Activated CD4-positive, alpha-beta T cell treated with anti-CD3 and anti-CD28 coated beads, Interleukin-2, amount 10 ng/mL, durations not matched to agents 7 days and 5 days (primary cell): Measurements from ENCODE around the gene HSPH1. TPM values are rescaled to one million over a fixed set of nuclear protein-coding genes. Genes with fewer than 3 reads are reported as not detected.
"Not testable (repeated sequence)": the region's sequence is repeated elsewhere in the genome, so short reads cannot be mapped to it uniquely, and the experiment has no call there.

ENCODE experiments used
- CTCF ChIA-PET: fragments of 350-600 bp; sonication (Branson Sonifier 250); formaldehyde crosslinking; loops from one replicate; lab custom pipeline; 2021; ENCODE audit warnings: antibody characterized with exemption; lab: Charles Lee
- POLR2A ChIA-PET: fragments of 350-600 bp; sonication (Branson Sonifier 250); formaldehyde crosslinking; loops from one replicate; lab custom pipeline; 2021; ENCODE audit warnings: antibody characterized with exemption; lab: Charles Lee
- DNase-seq: peaks from one replicate; pipeline ENCODE4 v3.0.0-alpha.2; 2020
- H3K27ac Mint-ChIP-seq: one replicate; pipeline ENCODE4 v1.8.0; 2021; ENCODE audit warnings: mild to moderate bottlenecking, moderate library complexity, mixed read lengths
- H3K27me3 Mint-ChIP-seq: one replicate; pipeline ENCODE4 v1.8.0; 2021; ENCODE audit warnings: mixed read lengths
- H3K36me3 Mint-ChIP-seq: one replicate; pipeline ENCODE4 v1.8.0; 2021; ENCODE audit warnings: low read depth, mixed read lengths
- H3K4me1 Mint-ChIP-seq: one replicate; pipeline ENCODE4 v1.8.0; 2021; ENCODE audit warnings: mixed read lengths
- H3K4me3 Mint-ChIP-seq: one replicate; pipeline ENCODE4 v1.8.0; 2021; ENCODE audit warnings: mild to moderate bottlenecking, moderate library complexity, mixed read lengths
- H3K9me3 Mint-ChIP-seq: one replicate; pipeline ENCODE4 v1.8.0; 2021; ENCODE audit warnings: mixed read lengths
- total RNA-seq, 2 experiments: library from RNA; stranded (reverse); gene quantifications; one replicate each; pipeline ENCODE4 v1.2.3, GENCODE V29; 2021

HSPH1 gene
- total RNA-seq, 2 experiments from 2014 or later: 122 to 127 TPM

DNA sequence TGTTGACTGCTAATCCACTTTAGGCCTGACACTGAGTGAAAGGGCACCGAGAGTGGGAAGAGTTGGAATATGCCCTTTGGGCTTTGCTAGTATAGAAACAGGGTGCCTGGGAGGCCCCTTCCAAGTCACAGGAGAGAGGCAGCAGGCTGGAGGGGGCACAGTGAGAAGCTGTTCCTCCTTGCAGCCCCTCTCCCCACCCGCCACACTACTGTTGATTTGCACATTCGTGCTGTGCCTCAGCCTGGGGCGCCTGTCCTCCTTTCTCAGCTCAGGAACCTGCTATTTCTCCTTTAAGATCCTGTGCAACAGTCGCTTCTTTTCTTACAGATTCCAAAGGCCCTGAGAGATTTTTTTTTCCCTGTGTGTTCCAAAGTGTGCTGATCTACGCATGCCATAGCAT lies 35.3 kb upstream of the HSPH1 start:
- no peak for DNase-seq
- Mint-ChIP-seq H3K27ac (no peak overlapping the region), H3K4me3 (no peak overlapping the region), H3K4me1 (peaks cover 17% of the 10 kb centered on the region), H3K36me3 (no peaks in the 10 kb centered on the region), H3K27me3 (peaks cover 7% of the 10 kb centered on the region), H3K9me3 (no peaks in the 10 kb centered on the region)
- ChIA-PET CTCF (interaction anchor here (0.5 kb wide), 1 partner anchor 1271 kb away, joined by 3 read pairs; no protein-coding TSS in a partner anchor), POLR2A (no interaction called here)

DNA sequence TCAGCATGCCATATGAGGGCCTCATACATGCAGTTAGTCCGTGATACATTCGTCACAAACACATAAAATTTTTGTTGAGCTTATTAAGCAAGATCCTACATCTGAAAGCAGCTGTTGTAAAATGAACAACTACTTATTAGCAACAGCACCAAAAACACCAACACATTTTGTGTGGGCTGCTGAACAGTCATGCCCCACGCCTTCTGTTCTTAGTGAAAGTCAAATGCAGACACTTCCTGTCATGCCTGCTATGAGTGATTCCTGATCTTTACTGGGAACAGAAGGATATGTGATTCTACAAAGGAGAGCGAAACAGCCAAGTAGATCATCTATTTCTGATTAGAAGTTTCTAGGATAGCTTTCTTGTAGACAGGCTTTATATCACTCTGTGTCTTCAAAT lies 33.9 kb upstream of the HSPH1 start:
- no peak overlapping the region for H3K27ac Mint-ChIP-seq
- H3K36me3 Mint-ChIP-seq: no peaks in the 10 kb centered on the region
- POLR2A ChIA-PET: no interaction called here
- H3K4me3 Mint-ChIP-seq: no peak overlapping the region
- H3K9me3 Mint-ChIP-seq: no peaks in the 10 kb centered on the region
- peaks cover 7% of the 10 kb centered on the region for H3K4me1 Mint-ChIP-seq
- CTCF ChIA-PET: interaction anchor here (1.0 kb wide), 1 partner anchor 16 kb away, joined by 4 read pairs; no protein-coding TSS in a partner anchor
- H3K27me3 Mint-ChIP-seq: peaks cover 11% of the 10 kb centered on the region
- DNase-seq: no peak

DNA sequence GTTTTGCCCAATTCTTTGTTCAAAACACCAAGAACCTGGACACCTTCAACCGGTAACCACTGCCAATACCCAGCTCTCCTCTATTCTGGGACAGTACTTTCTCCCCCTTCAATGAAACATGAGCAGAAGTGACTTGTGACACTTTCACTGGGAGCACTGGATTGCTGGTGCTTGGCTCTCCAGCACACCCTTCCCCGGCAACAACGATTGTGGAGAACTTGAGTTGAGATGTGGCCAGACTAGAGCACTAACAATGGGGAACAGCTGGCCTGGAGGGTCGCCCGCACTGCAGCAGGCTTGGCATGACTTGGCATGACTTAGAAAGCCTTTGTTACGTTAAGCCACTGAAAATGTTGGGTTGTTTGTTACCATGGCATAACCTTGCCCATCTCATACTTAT lies 30.6 kb upstream of the HSPH1 start:
- no peaks in the 10 kb centered on the region for H3K9me3 Mint-ChIP-seq
- no peaks in the 10 kb centered on the region for H3K36me3 Mint-ChIP-seq
- H3K4me1 Mint-ChIP-seq: no peaks in the 10 kb centered on the region
- H3K27me3 Mint-ChIP-seq: peaks cover 9% of the 10 kb centered on the region
- ChIA-PET POLR2A (no interaction called here), CTCF (no interaction called here)
- no peak overlapping the region for H3K4me3 Mint-ChIP-seq
- DNase-seq: no peak
- no peak overlapping the region for H3K27ac Mint-ChIP-seq

DNA sequence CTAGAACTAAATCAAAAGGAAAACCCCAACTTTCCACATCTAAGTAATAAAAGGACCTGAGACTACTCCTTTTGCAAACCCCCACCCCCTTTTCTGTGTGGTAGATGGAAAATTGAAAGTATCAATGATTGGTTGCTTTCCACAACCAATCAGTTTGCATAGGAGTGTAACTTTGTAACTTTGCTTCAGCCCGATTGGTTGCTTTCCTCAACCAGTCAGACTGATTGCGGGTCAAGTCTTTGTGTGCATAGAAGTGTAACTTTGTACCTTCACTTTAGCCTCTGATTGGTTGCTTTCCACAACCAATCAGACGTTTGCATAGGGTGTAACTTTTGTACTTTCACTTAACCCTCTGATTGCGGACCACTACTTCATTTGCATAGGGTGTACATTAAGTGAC lies 30.0 kb upstream of the HSPH1 start:
- peaks cover 9% of the 10 kb centered on the region for H3K27me3 Mint-ChIP-seq
- H3K36me3 Mint-ChIP-seq: no peaks in the 10 kb centered on the region
- no peaks in the 10 kb centered on the region for H3K9me3 Mint-ChIP-seq
- no peak overlapping the region for H3K27ac Mint-ChIP-seq
- H3K4me1 Mint-ChIP-seq: no peaks in the 10 kb centered on the region
- DNase-seq: no peak
- ChIA-PET CTCF (no interaction called here), POLR2A (no interaction called here)
- H3K4me3 Mint-ChIP-seq: no peak overlapping the region

DNA sequence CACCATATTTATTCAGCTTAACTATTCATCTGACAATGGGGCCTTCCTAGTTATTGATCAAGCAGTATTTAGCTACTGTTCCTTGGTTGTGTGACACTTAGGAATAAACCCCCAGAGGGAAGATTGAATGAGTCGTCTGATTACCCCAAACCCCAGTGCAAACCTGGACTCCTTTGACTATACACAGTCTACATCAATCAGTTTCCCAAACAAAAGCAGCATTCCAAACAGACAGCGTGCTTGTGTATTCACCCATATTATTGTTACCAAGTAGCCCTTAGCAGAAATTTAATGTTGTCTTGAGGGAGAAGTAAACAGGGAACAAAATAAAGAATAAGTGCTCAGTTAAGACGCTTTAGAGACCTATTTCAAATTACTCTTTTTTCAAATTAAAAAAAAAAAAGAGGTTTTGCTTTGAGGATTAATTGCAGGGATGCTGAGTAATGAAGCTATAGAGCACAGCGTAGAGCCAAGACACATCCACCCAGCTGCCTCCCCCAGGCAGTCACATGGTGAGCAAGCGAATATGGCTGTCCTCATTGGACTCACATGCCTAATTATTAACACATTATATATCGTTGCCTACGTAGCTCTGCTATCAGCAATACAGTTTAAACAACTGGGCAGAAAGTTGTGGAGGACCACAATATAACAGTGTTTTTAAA lies 23.4 kb upstream of the HSPH1 start:
- H3K4me3 Mint-ChIP-seq: no peak overlapping the region
- H3K36me3 Mint-ChIP-seq: no peaks in the 10 kb centered on the region
- no peak overlapping the region for H3K27ac Mint-ChIP-seq
- no peaks in the 10 kb centered on the region for H3K9me3 Mint-ChIP-seq
- ChIA-PET CTCF (interaction anchor here (0.6 kb wide), 1 partner anchor 780 kb away, joined by 3 read pairs; no protein-coding TSS in a partner anchor), POLR2A (no interaction called here)
- H3K4me1 Mint-ChIP-seq: no peaks in the 10 kb centered on the region
- no peak for DNase-seq
- peaks cover 4% of the 10 kb centered on the region for H3K27me3 Mint-ChIP-seq

DNA sequence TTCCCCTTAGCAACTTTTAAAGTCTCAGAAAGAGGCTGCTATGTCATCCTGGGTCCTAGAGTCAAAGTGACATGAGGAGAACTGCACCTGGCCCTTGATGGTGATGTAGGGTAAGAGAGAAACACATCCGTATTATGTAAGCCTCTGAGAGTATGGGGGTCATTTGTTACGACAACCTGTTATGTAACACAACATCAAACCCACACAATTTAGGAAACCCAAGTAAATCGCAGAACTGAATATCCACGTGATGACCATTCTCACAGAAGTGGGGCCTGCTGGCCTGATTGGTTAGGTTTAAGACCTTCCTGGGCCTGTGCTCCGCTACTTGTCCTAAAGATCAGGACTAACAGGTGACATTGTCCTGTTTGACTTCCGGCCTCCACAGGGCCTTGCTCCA lies 22.7 kb upstream of the HSPH1 start:
- Mint-ChIP-seq H3K36me3 (no peaks in the 10 kb centered on the region), H3K27ac (no peak overlapping the region), H3K4me1 (no peaks in the 10 kb centered on the region), H3K4me3 (no peak overlapping the region), H3K9me3 (no peaks in the 10 kb centered on the region), H3K27me3 (no peaks in the 10 kb centered on the region)
- CTCF ChIA-PET: no interaction called here
- POLR2A ChIA-PET: no interaction called here
- no peak for DNase-seq

DNA sequence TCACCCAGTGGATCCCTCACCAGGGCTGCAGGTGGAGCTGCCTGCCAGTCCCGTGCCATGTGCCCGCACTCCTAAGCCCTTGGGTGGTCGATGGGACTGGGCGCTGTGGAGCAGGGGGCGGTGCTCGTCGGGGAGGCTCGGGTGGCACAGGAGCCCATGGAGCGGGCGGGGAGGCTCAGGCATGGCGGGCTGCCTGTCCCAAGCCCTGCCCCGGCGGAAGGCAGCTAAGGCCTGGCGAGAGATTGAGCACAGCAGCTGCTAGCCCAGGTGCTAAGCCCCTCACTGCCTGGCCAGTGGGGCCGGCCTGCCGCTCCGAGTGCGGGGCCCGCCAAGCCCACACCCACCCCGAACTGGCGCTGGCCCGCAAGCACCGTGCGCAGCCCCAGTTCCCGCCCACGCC lies 21.3 kb upstream of the HSPH1 start:
- no peak for DNase-seq
- Mint-ChIP-seq H3K4me3 (no peak overlapping the region), H3K27ac (no peak overlapping the region), H3K27me3 (no peaks in the 10 kb centered on the region), H3K36me3 (no peaks in the 10 kb centered on the region), H3K9me3 (peaks cover 2% of the 10 kb centered on the region), H3K4me1 (no peaks in the 10 kb centered on the region)
- ChIA-PET CTCF (no interaction called here), POLR2A (no interaction called here)

DNA sequence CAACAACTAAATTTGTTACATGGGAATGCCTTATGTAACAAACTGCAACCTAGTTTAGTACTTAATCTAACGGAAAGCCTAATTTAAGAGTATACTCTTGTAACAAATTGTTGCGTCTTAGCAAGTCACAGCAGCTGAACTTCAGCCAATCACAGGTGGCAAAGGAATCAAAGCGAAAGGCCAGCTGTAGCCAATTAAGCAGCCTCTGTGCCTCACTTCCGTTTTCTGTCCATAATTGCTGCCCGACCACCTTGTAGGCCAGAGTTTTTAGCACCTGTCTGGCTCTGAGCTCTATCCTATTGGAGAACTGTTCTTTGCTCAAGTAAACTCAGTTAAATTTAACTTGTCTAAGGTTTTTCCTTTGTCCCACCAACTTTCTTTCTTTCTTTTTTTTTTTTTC lies 18.1 kb upstream of the HSPH1 start:
- no peaks in the 10 kb centered on the region for H3K27me3 Mint-ChIP-seq
- H3K27ac Mint-ChIP-seq: no peak overlapping the region
- CTCF ChIA-PET: interaction anchor here (1.2 to 1.4 kb wide), 2 partner anchors 12 to 21 kb away, joined by 3 to 4 read pairs; no protein-coding TSS in a partner anchor
- no peak overlapping the region for H3K4me3 Mint-ChIP-seq
- POLR2A ChIA-PET: no interaction called here
- no peak for DNase-seq
- no peaks in the 10 kb centered on the region for H3K36me3 Mint-ChIP-seq
- H3K9me3 Mint-ChIP-seq: peaks cover 2% of the 10 kb centered on the region
- no peaks in the 10 kb centered on the region for H3K4me1 Mint-ChIP-seq

DNA sequence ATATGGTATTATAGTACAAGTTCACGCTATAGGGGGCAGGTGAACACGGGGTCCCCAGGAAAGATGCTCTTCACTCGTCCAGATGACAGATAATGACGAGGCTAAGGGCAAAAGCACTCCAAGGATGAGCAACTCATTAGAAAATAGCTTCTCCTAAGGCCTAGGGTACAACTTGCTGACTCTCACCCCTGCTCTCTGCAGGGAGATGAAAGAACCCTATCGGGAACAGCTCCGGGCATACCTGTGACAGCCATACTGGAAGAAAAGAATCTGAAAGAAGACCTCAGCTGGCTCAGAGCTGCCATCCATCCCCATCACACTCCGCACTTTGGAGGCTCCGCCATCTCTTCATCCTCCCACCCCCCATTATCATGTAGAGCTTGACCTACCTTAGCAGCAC lies 17.5 kb upstream of the HSPH1 start:
- ChIA-PET CTCF (interaction anchor here (1.2 kb wide), 1 partner anchor 22 kb away, joined by 4 read pairs; no protein-coding TSS in a partner anchor), POLR2A (no interaction called here)
- DNase-seq: no peak
- H3K27me3 Mint-ChIP-seq: no peaks in the 10 kb centered on the region
- H3K36me3 Mint-ChIP-seq: no peaks in the 10 kb centered on the region
- peaks cover 2% of the 10 kb centered on the region for H3K9me3 Mint-ChIP-seq
- H3K4me1 Mint-ChIP-seq: no peaks in the 10 kb centered on the region
- H3K27ac Mint-ChIP-seq: no peak overlapping the region
- H3K4me3 Mint-ChIP-seq: no peak overlapping the region

DNA sequence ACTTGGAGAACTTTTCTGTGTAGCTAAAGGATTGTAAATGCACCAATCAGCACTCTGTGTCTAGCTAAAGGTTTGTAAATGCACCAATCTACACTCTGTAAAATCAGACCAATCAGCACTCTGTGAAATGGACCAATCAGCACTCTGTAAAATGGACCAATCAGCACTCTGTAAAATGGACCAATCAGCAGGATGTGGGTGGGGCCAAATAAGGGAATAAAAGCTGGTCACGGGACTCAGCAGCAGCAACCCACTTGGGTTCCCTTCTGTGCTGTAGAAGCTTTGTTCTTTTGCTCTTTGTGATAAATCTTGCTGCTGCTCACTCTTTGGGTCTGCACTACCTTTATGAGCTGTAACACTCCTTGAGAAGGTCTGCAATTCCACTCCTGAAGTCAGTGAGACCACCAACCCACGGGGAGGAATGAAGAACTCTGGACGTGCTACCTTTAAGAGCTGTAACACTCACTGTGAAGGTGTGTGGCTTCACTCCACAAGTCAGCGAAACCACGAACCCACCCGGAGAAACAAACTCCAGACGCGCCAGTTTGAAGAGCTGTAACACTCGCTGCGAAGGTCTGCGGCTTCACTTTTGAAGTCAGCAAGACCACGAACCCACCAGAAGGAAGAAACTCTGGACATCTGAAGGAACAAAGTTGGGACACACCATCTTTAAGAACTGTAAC lies 16.2 kb upstream of the HSPH1 start:
- H3K9me3 Mint-ChIP-seq, CTCF ChIA-PET, H3K27me3 Mint-ChIP-seq, H3K4me1 Mint-ChIP-seq, H3K4me3 Mint-ChIP-seq, POLR2A ChIA-PET, H3K27ac Mint-ChIP-seq, H3K36me3 Mint-ChIP-seq, DNase-seq: not testable (repeated sequence)

DNA sequence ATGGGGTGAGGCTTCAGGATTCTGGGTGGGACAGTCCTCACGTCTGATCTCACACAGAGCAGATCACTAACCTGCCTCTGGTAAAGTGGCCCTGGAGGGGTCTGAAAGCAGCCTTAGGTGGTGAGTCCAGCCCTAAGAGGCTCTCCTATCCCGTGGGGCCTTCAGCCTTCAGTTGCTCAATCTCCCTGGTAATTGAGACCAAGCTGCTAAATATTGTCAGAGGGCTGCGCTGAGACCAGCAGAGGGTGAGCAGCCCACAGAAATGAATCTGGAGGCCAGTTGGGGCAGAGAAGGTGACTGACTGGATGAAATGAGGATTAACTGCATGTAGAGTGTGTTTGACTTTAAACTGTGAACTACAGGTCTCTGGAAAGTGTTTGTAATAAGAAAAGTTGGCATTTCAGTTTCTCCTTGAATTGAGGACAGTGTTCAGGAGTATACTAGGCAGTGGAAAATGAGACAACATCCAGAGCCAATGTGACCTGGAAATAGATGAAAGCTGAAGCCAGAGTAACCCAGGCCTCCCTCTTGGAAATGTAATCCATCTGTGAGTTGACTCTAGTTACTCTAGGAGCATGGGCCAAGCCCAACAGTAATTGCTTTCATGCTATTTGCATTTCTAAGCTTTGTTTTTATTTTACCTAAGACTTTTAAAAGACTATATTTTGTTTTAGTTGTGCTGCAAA lies 14.3 kb upstream of the HSPH1 start:
- H3K9me3 Mint-ChIP-seq: peaks cover 2% of the 10 kb centered on the region
- no peak overlapping the region for H3K4me3 Mint-ChIP-seq
- H3K4me1 Mint-ChIP-seq: peaks cover 1% of the 10 kb centered on the region
- no peak overlapping the region for H3K27ac Mint-ChIP-seq
- H3K27me3 Mint-ChIP-seq: peaks cover 6% of the 10 kb centered on the region
- DNase-seq: no peak
- ChIA-PET POLR2A (no interaction called here), CTCF (interaction anchor here (0.7 kb wide), 1 partner anchor 24 kb away, joined by 4 read pairs; the partner anchor contains the start of gene B3GLCT)
- H3K36me3 Mint-ChIP-seq: no peaks in the 10 kb centered on the region

DNA sequence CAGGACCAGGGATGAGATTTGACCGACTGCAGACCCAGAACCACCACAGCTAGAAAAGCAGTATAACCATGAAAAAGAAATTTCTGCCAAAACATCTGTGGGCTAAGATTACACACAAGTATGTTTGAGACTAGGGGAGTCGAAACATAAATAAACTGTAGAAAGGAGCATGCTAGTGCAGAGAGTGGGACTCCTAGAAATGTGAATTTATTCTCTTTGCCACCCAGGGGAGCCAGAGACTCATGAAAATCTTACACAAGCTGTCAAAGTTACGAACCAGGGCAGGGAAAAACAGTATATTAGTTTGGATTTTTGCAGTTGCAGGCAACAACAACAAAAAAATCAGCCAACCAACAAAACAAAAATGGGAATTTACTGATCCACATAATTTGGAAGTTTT lies 12.3 kb upstream of the HSPH1 start:
- DNase-seq: no peak
- Mint-ChIP-seq H3K4me3 (no peak overlapping the region), H3K36me3 (peaks cover 2% of the 10 kb centered on the region), H3K9me3 (peaks cover 2% of the 10 kb centered on the region), H3K4me1 (peaks cover 11% of the 10 kb centered on the region), H3K27me3 (peaks cover 6% of the 10 kb centered on the region), H3K27ac (no peak overlapping the region)
- CTCF ChIA-PET: interaction anchor here (1.1 kb wide), 1 partner anchor 13 kb away, joined by 3 read pairs; no protein-coding TSS in a partner anchor
- POLR2A ChIA-PET: no interaction called here

DNA sequence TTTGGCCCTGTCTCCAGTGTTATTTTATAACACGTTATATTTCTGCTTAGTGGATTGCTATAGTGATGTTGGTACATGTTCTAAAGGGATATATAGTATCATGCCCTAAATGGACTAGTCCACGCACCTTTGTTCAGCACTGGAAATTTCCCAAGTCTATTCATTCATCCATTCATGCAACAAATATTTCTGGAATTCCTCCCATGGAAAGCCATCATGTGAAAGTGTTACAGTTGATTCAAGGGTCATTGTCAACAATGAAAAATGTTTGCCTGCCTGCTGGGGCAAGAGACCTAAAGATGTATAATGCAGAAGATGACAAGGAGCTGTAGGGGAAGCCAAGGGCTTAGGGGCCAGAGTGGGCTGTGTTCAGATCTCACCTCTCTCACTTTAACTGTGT lies 10.8 kb upstream of the HSPH1 start:
- Mint-ChIP-seq H3K36me3 (peaks cover 2% of the 10 kb centered on the region), H3K27me3 (peaks cover 6% of the 10 kb centered on the region), H3K27ac (no peak overlapping the region), H3K4me3 (no peak overlapping the region), H3K4me1 (peaks cover 19% of the 10 kb centered on the region), H3K9me3 (no peaks in the 10 kb centered on the region)
- no peak for DNase-seq
- CTCF ChIA-PET: no interaction called here
- POLR2A ChIA-PET: interaction anchor here (0.6 kb wide), 1 partner anchor 39 kb away, joined by 3 read pairs; no protein-coding TSS in a partner anchor
